GM18498 (cell line): Measurements from ENCODE around the gene BARHL1.

ENCODE experiments used
- ATAC-seq: cut with Tn5 transposase; IDR thresholded peaks from one replicate; pipeline ENCODE4 v1.9.1; 2021; ENCODE audit warnings: mild to moderate bottlenecking, moderate library complexity; ENCODE audit not compliant: unreplicated experiment

The BARHL1 gene

GRCh38 chr9:132582276-132582785, at the start of gene BARHL1:
Gene BARHL1 (plus strand): TSS chr9:132582606. CDS start chr9:132582798, 192 bp downstream.
- no peak for ATAC-seq

- no peak for ATAC-seq
These were observed 47.6 kb upstream of the BARHL1 start for GRCh38 chr9:132534832-132535231.

GRCh38 chr9:132536124-132536523, 46.3 kb upstream of the BARHL1 start:
- ATAC-seq, result no peak

- no peak for ATAC-seq
These were observed 45.1 kb upstream of the BARHL1 start for GRCh38 chr9:132537352-132537751.

- no peak for ATAC-seq
These were observed 44.3 kb upstream of the BARHL1 start for GRCh38 chr9:132538071-132538470.

- no peak for ATAC-seq
These were observed 43.3 kb upstream of the BARHL1 start for GRCh38 chr9:132539096-132539495.

GRCh38 chr9:132541051-132541450, 41.4 kb upstream of the BARHL1 start:
- ATAC-seq, result no peak

GRCh38 chr9:132541870-132542830, 40.3 kb upstream of the BARHL1 start:
- ATAC-seq, result no peak

- no peak for ATAC-seq
These were observed 39.2 kb upstream of the BARHL1 start for GRCh38 chr9:132543251-132543650.

GRCh38 chr9:132543960-132544359, 38.4 kb upstream of the BARHL1 start:
- no peak for ATAC-seq

- no peak for ATAC-seq
These were observed 36.8 kb upstream of the BARHL1 start for GRCh38 chr9:132545578-132545977.

- no peak for ATAC-seq
These were observed 36.0 kb upstream of the BARHL1 start for GRCh38 chr9:132546148-132547051.

GRCh38 chr9:132547052-132547431, 35.4 kb upstream of the BARHL1 start:
- ATAC-seq, result no peak

GRCh38 chr9:132547436-132547835, 35.0 kb upstream of the BARHL1 start:
- no peak for ATAC-seq

GRCh38 chr9:132547976-132548730, 34.3 kb upstream of the BARHL1 start:
- no peak for ATAC-seq

GRCh38 chr9:132548751-132549640, 33.4 kb upstream of the BARHL1 start:
- no peak for ATAC-seq

GRCh38 chr9:132551556-132551955, 30.9 kb upstream of the BARHL1 start:
- no peak for ATAC-seq

- no peak for ATAC-seq
These were observed 30.4 kb upstream of the BARHL1 start for GRCh38 chr9:132552041-132552440.

GRCh38 chr9:132554755-132555154, 27.7 kb upstream of the BARHL1 start:
- ATAC-seq, result no peak

- ATAC-seq, result no peak
These were observed 26.9 kb upstream of the BARHL1 start for GRCh38 chr9:132555528-132555927.
